MM.1S (cell line): ENCODE measurements around the gene CABCOCO1.

Experiments
- DNase-seq: peaks from one replicate; pipeline ENCODE4 v3.0.0-alpha.2; 2015
- H2AFZ ChIP-seq: fragments of 300-600 bp; sonication (generic); 2 replicates; pipeline ENCODE4 v1.6.0; 2016; ENCODE audit warnings: antibody characterized with exemption, low read length
- H3F3A ChIP-seq: fragments of 300-600 bp; sonication (generic); 2 replicates; pipeline ENCODE4 v1.6.1; 2016; ENCODE audit warnings: mild to moderate bottlenecking, antibody characterized with exemption, low read length, moderate library complexity, mixed read lengths; ENCODE audit not compliant: insufficient read depth
- H3K27ac ChIP-seq: fragments of 300-600 bp; sonication (generic); 2 replicates; pipeline ENCODE4 v1.5.1; 2016; ENCODE audit warnings: mild to moderate bottlenecking, low read length
- H3K27me3 ChIP-seq: fragments of 300-600 bp; sonication (generic); replicated peaks from 2 replicates; pipeline ENCODE4 v1.6.0; 2016; ENCODE audit warnings: low read length; ENCODE audit not compliant: insufficient read depth
- H3K36me3 ChIP-seq: fragments of 300-600 bp; sonication (generic); replicated peaks from 2 replicates; pipeline ENCODE4 v1.6.1; 2016; ENCODE audit warnings: mild to moderate bottlenecking, low read length, mixed read lengths; ENCODE audit not compliant: insufficient read depth
- H3K4me1 ChIP-seq: fragments of 300-600 bp; sonication (generic); 2 replicates; pipeline ENCODE4 v1.6.1; 2016; ENCODE audit warnings: low read length, mixed read lengths
- H3K4me2 ChIP-seq: fragments of 300-600 bp; sonication (generic); 2 replicates; pipeline ENCODE4 v1.6.0; 2016; ENCODE audit warnings: low read depth, low read length
- H3K4me3 ChIP-seq: fragments of 300-600 bp; sonication (generic); 2 replicates; pipeline ENCODE4 v1.5.1; 2016; ENCODE audit warnings: low read length, mixed read lengths
- H3K79me2 ChIP-seq: fragments of 300-600 bp; sonication (generic); 2 replicates; pipeline ENCODE4 v1.6.1; 2016; ENCODE audit warnings: mixed run types, low read length, mixed read lengths
- H3K9ac ChIP-seq: fragments of 300-600 bp; sonication (generic); 2 replicates; pipeline ENCODE4 v1.6.1; 2016; ENCODE audit warnings: low read length, mixed read lengths
- H3K9me2 ChIP-seq: fragments of 300-600 bp; sonication (generic); replicated peaks from 2 replicates; pipeline ENCODE4 v1.6.1; 2016; ENCODE audit warnings: mild to moderate bottlenecking, low read length, mixed read lengths; ENCODE audit not compliant: insufficient read depth
- H3K9me3 ChIP-seq: fragments of 300-600 bp; sonication (generic); replicated peaks from 2 replicates; pipeline ENCODE4 v1.6.1; 2016; ENCODE audit warnings: mild to moderate bottlenecking, low read length, mixed read lengths; ENCODE audit not compliant: insufficient read depth
- H4K20me1 ChIP-seq: fragments of 300-600 bp; sonication (generic); 2 replicates; pipeline ENCODE4 v1.6.1; 2016; ENCODE audit warnings: mild to moderate bottlenecking, low read length, moderate library complexity, mixed read lengths; ENCODE audit not compliant: insufficient read depth
- EZH2 ChIP-seq: fragments of 300-600 bp; sonication (generic); optimal IDR thresholded peaks from 2 replicates; pipeline ENCODE3; 2017; ENCODE audit warnings: low read depth, mild to moderate bottlenecking, antibody characterized with exemption, low read length, mixed read lengths
- EZH2phosphoT487 ChIP-seq: fragments of 300-600 bp; sonication (generic); IDR thresholded peaks from 2 replicates; pipeline ENCODE4 v1.6.1; 2018; ENCODE audit warnings: antibody characterized with exemption, low read length
- TF ChIP-seq, protein P1 (sequence below): fragments of 300-600 bp; sonication (generic); IDR thresholded peaks from 2 replicates; pipeline ENCODE4 v1.5.1; 2016; ENCODE audit warnings: antibody characterized with exemption, low read length, mixed read lengths

CABCOCO1 gene

DNA sequence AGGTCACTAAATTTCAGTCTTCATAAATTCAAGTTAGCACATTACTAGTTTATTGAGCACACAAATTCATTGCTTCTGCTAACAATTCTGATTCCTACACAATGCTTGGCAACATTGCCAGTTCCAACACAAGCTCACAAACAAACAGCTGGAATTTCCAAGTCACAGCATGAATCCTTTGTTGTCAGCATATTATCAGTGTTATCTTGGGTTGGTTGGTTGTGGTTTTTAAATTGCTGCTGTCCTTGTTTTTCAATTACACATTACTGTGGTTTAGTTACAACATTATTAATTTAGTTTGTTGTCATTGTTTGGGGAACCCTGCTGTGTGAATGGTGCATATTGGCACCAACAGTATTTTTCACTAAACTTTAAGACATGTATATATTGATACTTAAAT lies 152.8 kb downstream of the CABCOCO1 start:
- Histone ChIP-seq H3K4me1 (no peaks in the 10 kb centered on the region), H3K4me2 (no peak overlapping the region), H3K27me3 (no peaks in the 10 kb centered on the region), H3K9me2 (no peaks in the 10 kb centered on the region), H3K4me3 (no peak overlapping the region), H2AFZ (no peak overlapping the region), H3K9ac (no peak overlapping the region), H4K20me1 (no peaks in the 10 kb centered on the region), H3K9me3 (no peaks in the 10 kb centered on the region), H3K79me2 (no peaks in the 10 kb centered on the region), H3F3A (no peaks in the 10 kb centered on the region), H3K27ac (no peak overlapping the region), H3K36me3 (no peaks in the 10 kb centered on the region)
- TF ChIP-seq EZH2phosphoT487 (no peak), EZH2 (no peak)
- TF ChIP-seq, protein P1, sequence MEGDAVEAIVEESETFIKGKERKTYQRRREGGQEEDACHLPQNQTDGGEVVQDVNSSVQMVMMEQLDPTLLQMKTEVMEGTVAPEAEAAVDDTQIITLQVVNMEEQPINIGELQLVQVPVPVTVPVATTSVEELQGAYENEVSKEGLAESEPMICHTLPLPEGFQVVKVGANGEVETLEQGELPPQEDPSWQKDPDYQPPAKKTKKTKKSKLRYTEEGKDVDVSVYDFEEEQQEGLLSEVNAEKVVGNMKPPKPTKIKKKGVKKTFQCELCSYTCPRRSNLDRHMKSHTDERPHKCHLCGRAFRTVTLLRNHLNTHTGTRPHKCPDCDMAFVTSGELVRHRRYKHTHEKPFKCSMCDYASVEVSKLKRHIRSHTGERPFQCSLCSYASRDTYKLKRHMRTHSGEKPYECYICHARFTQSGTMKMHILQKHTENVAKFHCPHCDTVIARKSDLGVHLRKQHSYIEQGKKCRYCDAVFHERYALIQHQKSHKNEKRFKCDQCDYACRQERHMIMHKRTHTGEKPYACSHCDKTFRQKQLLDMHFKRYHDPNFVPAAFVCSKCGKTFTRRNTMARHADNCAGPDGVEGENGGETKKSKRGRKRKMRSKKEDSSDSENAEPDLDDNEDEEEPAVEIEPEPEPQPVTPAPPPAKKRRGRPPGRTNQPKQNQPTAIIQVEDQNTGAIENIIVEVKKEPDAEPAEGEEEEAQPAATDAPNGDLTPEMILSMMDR: no peak
- DNase-seq: no peak
